GM18498 (cell line): ENCODE data around the gene SYNDIG1.

Experiments
- ATAC-seq: cut with Tn5 transposase; IDR thresholded peaks from one replicate; pipeline ENCODE4 v1.9.1; 2021; ENCODE audit warnings: mild to moderate bottlenecking, moderate library complexity; ENCODE audit not compliant: unreplicated experiment

The SYNDIG1 gene

GRCh38 chr20:24469116-24469893 is at the start of gene SYNDIG1:
Gene SYNDIG1, plus strand, starts transcription at chr20:24469629. Its CDS starts 73,469 bp downstream, at chr20:24543098.
- no peak for ATAC-seq

GRCh38 chr20:24419786-24420185 is 49.6 kb upstream of the SYNDIG1 start:
- ATAC-seq, result no peak

GRCh38 chr20:24420567-24420966 is 48.9 kb upstream of the SYNDIG1 start:
- no peak for ATAC-seq

- ATAC-seq, result no peak
Measured at GRCh38 chr20:24421071-24421470, 48.4 kb upstream of the SYNDIG1 start.

- no peak for ATAC-seq
Measured at GRCh38 chr20:24422091-24422760, 47.2 kb upstream of the SYNDIG1 start.

GRCh38 chr20:24423390-24424313 is 45.8 kb upstream of the SYNDIG1 start:
- ATAC-seq, result no peak

- no peak for ATAC-seq
Measured at GRCh38 chr20:24425523-24426135, 43.8 kb upstream of the SYNDIG1 start.

GRCh38 chr20:24431279-24432045 is 38.0 kb upstream of the SYNDIG1 start:
- no peak for ATAC-seq

GRCh38 chr20:24432046-24432442 is 37.4 kb upstream of the SYNDIG1 start:
- ATAC-seq, result no peak

GRCh38 chr20:24436160-24436559 is 33.3 kb upstream of the SYNDIG1 start:
- no peak for ATAC-seq

GRCh38 chr20:24437196-24438082 is 32.0 kb upstream of the SYNDIG1 start:
- ATAC-seq, result no peak

- no peak for ATAC-seq
Measured at GRCh38 chr20:24438331-24438730, 31.1 kb upstream of the SYNDIG1 start.

GRCh38 chr20:24439737-24440387 is 29.6 kb upstream of the SYNDIG1 start:
- no peak for ATAC-seq

- ATAC-seq, result no peak
Measured at GRCh38 chr20:24441661-24442060, 27.8 kb upstream of the SYNDIG1 start.

GRCh38 chr20:24442909-24443308 is 26.5 kb upstream of the SYNDIG1 start:
- no peak for ATAC-seq

- no peak for ATAC-seq
Measured at GRCh38 chr20:24443436-24443835, 26.0 kb upstream of the SYNDIG1 start.

GRCh38 chr20:24444526-24445190 is 24.8 kb upstream of the SYNDIG1 start:
- no peak for ATAC-seq

GRCh38 chr20:24445510-24446170 is 23.8 kb upstream of the SYNDIG1 start:
- ATAC-seq, result no peak
